SK-N-SH treated with all-trans-retinoic acid at 6 μM for 48 hours (cell line): ENCODE measurements around the gene HOPX.

ENCODE experiments used
- ARNTL ChIP-seq: fragments of 450-650 bp; formaldehyde crosslinking; IDR thresholded peaks from 2 replicates; pipeline ENCODE4 v1.5.0; 2020; ENCODE audit warnings: low read depth, mild to moderate bottlenecking, moderate library complexity, borderline replicate concordance
- CSRNP3 ChIP-seq: fragments of 250-450 bp; sonication (Bioruptor Pico); IDR thresholded peaks from 2 replicates; pipeline ENCODE4 v1.5.1; 2021; ENCODE audit warnings: mild to moderate bottlenecking, moderate library complexity
- ISL1 ChIP-seq: fragments of 250-450 bp; sonication (Bioruptor Pico); IDR thresholded peaks from 2 replicates; pipeline ENCODE4 v2.1.2; 2022; ENCODE audit warnings: mild to moderate bottlenecking, moderate library complexity
- PATZ1 ChIP-seq: fragments of 250-450 bp; sonication (Bioruptor Pico); IDR thresholded peaks from 2 replicates; pipeline ENCODE4 v1.8.0; 2020; ENCODE audit warnings: mild to moderate bottlenecking, moderate library complexity, borderline replicate concordance
- POU6F1 ChIP-seq: fragments of 250-450 bp; sonication (Bioruptor Pico); IDR thresholded peaks from 2 replicates; pipeline ENCODE4 v1.8.0; 2021; ENCODE audit warnings: low read depth, mild to moderate bottlenecking, moderate library complexity, borderline replicate concordance
- ZFP3 ChIP-seq: fragments of 250-450 bp; sonication (Bioruptor Pico); IDR thresholded peaks from 2 replicates; pipeline ENCODE4 v1.5.0; 2020; ENCODE audit warnings: mild to moderate bottlenecking, moderate library complexity
- ZFP30 ChIP-seq: fragments of 450-650 bp; formaldehyde crosslinking; IDR thresholded peaks from 2 replicates; pipeline ENCODE4 v1.5.0; 2022; ENCODE audit warnings: mild to moderate bottlenecking, moderate library complexity
- ZNF70 ChIP-seq: fragments of 450-650 bp; formaldehyde crosslinking; IDR thresholded peaks from 2 replicates; pipeline ENCODE4 v1.5.0; 2020; ENCODE audit warnings: mild to moderate bottlenecking, moderate library complexity
- ZNF8 ChIP-seq: fragments of 450-650 bp; formaldehyde crosslinking; IDR thresholded peaks from 2 replicates; pipeline ENCODE4 v1.5.0; 2020; ENCODE audit warnings: mild to moderate bottlenecking, moderate library complexity

DNA sequence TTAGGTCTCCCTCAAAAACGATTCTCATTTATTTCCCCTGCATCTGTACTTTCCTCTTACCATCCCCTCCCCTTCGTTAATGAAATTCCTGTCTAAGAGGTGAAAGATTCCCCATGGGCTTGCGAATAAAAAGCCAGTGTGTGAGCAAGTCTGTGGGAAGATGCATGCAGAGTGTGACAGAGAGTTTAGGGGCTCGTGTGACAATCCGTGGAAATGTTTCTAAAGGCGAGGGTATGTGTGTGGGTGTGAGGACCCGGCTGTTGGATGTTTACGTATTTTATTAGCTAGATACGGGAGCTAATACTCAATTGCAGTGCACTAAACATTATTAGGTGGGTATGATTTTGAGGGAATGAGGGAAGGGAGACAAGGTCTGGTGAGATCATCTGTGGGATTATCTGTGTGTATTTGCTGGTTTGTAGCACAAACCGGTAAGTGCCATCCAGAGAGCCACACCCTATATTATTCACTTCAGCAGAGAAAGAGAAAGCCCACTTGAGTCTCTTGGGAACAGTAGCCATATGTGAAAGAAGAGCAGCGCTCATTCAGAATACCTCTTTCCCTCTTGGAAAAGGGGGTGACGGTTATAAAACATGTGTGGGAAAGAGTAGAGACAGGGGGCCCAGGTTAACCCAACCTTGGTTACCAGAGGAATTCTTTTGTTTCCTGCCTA, 893 bp upstream of the HOPX start:
- TF ChIP-seq ARNTL (CRISPR knock-in tag) (no peak), PATZ1 (CRISPR knock-in tag) (no peak), ZFP3 (CRISPR knock-in tag) (no peak), CSRNP3 (CRISPR knock-in tag) (no peak), ISL1 (CRISPR knock-in tag) (no peak), ZFP30 (CRISPR knock-in tag) (no peak), POU6F1 (CRISPR knock-in tag) (no peak), ZNF8 (CRISPR knock-in tag) (no peak), ZNF70 (no peak)
